Astrocyte (in vitro differentiated cells and primary cell): ENCODE data around the gene SLC25A41. TPM values are rescaled to one million over a fixed set of nuclear protein-coding genes. Genes with fewer than 3 reads are reported as not detected.

Experiments used
- DNase-seq: peaks from one replicate; pipeline ENCODE4 v3.0.0-alpha.2; 2010; ENCODE audit warnings: low read depth
- FAIRE-seq: peaks from 2 replicates; lab custom pipeline; 2011; peaks lifted over from hg19 to GRCh38; lab: Jason Lieb, UNC
- H2AFZ ChIP-seq: 2 replicates; pipeline ENCODE4 v1.6.0; 2012; ENCODE audit warnings: low read depth, low read length, inconsistent platforms
- H3K27ac ChIP-seq: 2 replicates; pipeline ENCODE4 v1.5.1; 2011; ENCODE audit warnings: low read depth, low read length, inconsistent platforms
- H3K27me3 ChIP-seq: 2 replicates; pipeline ENCODE4 v1.6.0; 2011; ENCODE audit warnings: low read length, inconsistent platforms; ENCODE audit not compliant: insufficient read depth
- H3K36me3 ChIP-seq: 2 replicates; pipeline ENCODE4 v1.5.1; 2011; ENCODE audit warnings: low read length, inconsistent platforms; ENCODE audit not compliant: insufficient read depth
- H3K4me1 ChIP-seq: 2 replicates; pipeline ENCODE4 v1.5.1; 2011; ENCODE audit warnings: low read length, inconsistent platforms; ENCODE audit not compliant: insufficient read depth
- H3K4me2 ChIP-seq: 2 replicates; pipeline ENCODE4 v1.6.0; 2012; ENCODE audit warnings: low read length, inconsistent platforms
- H3K4me3 ChIP-seq: 2 replicates; pipeline ENCODE4 v1.5.1; 2011; ENCODE audit warnings: low read depth, mild to moderate bottlenecking, low read length, inconsistent platforms; ENCODE audit not compliant: insufficient read depth
- H3K79me2 ChIP-seq: 2 replicates; pipeline ENCODE4 v1.6.0; 2012; ENCODE audit warnings: mild to moderate bottlenecking, low read length, inconsistent platforms; ENCODE audit not compliant: insufficient read depth
- H3K9ac ChIP-seq: 2 replicates; pipeline ENCODE4 v1.6.0; 2012; ENCODE audit warnings: mild to moderate bottlenecking, low read length, inconsistent platforms
- H3K9me3 ChIP-seq: 2 replicates; pipeline ENCODE4 v1.5.1; 2012; ENCODE audit warnings: low read depth, mild to moderate bottlenecking, low read length, inconsistent platforms; ENCODE audit not compliant: insufficient read depth
- H4K20me1 ChIP-seq: 2 replicates; pipeline ENCODE4 v1.6.0; 2012; ENCODE audit warnings: low read length, inconsistent platforms; ENCODE audit not compliant: insufficient read depth
- H3K27ac Mint-ChIP-seq: one replicate; pipeline ENCODE4 v1.8.0; 2021; ENCODE audit warnings: mild to moderate bottlenecking, mixed read lengths; ENCODE audit not compliant: unreplicated experiment
- H3K27me3 Mint-ChIP-seq: one replicate; pipeline ENCODE4 v1.8.0; 2021; ENCODE audit warnings: low read depth, mixed read lengths; ENCODE audit not compliant: unreplicated experiment
- H3K36me3 Mint-ChIP-seq: one replicate; pipeline ENCODE4 v1.8.0; 2021; ENCODE audit warnings: low read depth, mixed read lengths; ENCODE audit not compliant: unreplicated experiment
- H3K4me1 Mint-ChIP-seq: one replicate; pipeline ENCODE4 v1.8.0; 2021; ENCODE audit warnings: low read depth, mixed read lengths; ENCODE audit not compliant: unreplicated experiment
- H3K4me3 Mint-ChIP-seq: one replicate; pipeline ENCODE4 v1.8.0; 2021; ENCODE audit warnings: mild to moderate bottlenecking, moderate library complexity, mixed read lengths; ENCODE audit not compliant: unreplicated experiment
- H3K9me3 Mint-ChIP-seq: one replicate; pipeline ENCODE4 v1.8.0; 2021; ENCODE audit warnings: mild to moderate bottlenecking, mixed read lengths; ENCODE audit not compliant: unreplicated experiment
- CTCF ChIP-seq: IDR thresholded peaks from 2 replicates; pipeline ENCODE4 v1.5.1; 2011; ENCODE audit warnings: low read depth, mild to moderate bottlenecking, inconsistent platforms, low read length, moderate library complexity; ENCODE audit not compliant: insufficient read depth
- EZH2 ChIP-seq: IDR thresholded peaks from 2 replicates; pipeline ENCODE4 v1.6.1; 2012; ENCODE audit warnings: mild to moderate bottlenecking, low read length, inconsistent platforms; ENCODE audit not compliant: insufficient read depth
- total RNA-seq: library from RNA; stranded (reverse); gene quantifications from 2 replicates; pipeline ENCODE4 v1.2.1, GENCODE V29; 2021

SLC25A41 gene
- total RNA-seq, 1 donor from 2014 or later = 0.75 TPM

GRCh38 chr19:6473647-6474046 lies 40.1 kb upstream of the SLC25A41 start:
- Histone ChIP-seq H4K20me1 (no peaks in the 10 kb centered on the region), H2AFZ (no peak overlapping the region), H3K4me3 (no peak overlapping the region), H3K79me2 (no peaks in the 10 kb centered on the region), H3K9ac (no peak overlapping the region), H3K27ac (no peak overlapping the region), H3K36me3 (no peaks in the 10 kb centered on the region), H3K4me2 (no peak overlapping the region), H3K4me1 (no peaks in the 10 kb centered on the region), H3K9me3 (no peaks in the 10 kb centered on the region), H3K27me3 (peaks cover 11% of the 10 kb centered on the region)
- DNase-seq (no peak), FAIRE-seq (no peak)
- Mint-ChIP-seq H3K4me1 (no peaks in the 10 kb centered on the region), H3K9me3 (no peaks in the 10 kb centered on the region), H3K27me3 (peaks cover 12% of the 10 kb centered on the region), H3K36me3 (no peaks in the 10 kb centered on the region), H3K4me3 (no peak overlapping the region), H3K27ac (no peak overlapping the region)
- TF ChIP-seq CTCF = no peak
- TF ChIP-seq EZH2 = no peak

DNA sequence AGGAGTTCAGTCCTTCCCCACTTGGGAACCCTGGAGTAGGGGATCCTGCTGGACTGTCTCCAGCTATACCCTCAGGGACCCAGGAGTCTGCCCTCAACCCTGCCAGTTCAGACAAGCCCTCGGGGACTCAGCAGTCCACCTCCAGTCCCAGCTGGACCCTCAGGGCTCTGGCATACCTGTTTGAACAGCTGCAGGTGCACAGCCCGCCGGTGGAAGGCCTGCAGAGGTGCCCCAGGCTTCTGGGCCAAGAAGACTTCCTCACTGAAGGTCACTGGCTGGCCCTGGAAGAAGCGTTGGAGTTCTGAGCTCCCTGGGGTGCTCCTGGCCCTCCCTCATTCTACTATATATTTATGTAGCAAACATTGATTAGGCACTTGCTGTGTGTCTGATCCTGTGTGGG lies 39.1 kb upstream of the SLC25A41 start:
- H3K36me3 ChIP-seq = no peaks in the 10 kb centered on the region
- TF ChIP-seq CTCF = no peak
- no peak for TF ChIP-seq EZH2
- no peak for DNase-seq

GRCh38 chr19:6471076-6471475 lies 37.5 kb upstream of the SLC25A41 start:
- TF ChIP-seq EZH2 (no peak), CTCF (no peak)
- Mint-ChIP-seq H3K4me1 (no peaks in the 10 kb centered on the region), H3K36me3 (no peaks in the 10 kb centered on the region), H3K27me3 (peaks cover 20% of the 10 kb centered on the region), H3K4me3 (no peak overlapping the region), H3K27ac (no peak overlapping the region), H3K9me3 (no peaks in the 10 kb centered on the region)
- no peak overlapping the region for H3K4me2 ChIP-seq
- H4K20me1 ChIP-seq = no peaks in the 10 kb centered on the region
- no peak overlapping the region for H3K9ac ChIP-seq
- H3K9me3 ChIP-seq = no peaks in the 10 kb centered on the region
- H3K27me3 ChIP-seq = peaks cover 16% of the 10 kb centered on the region
- H2AFZ ChIP-seq = no peak overlapping the region
- FAIRE-seq (no peak), DNase-seq (no peak)
- no peak overlapping the region for H3K27ac ChIP-seq
- no peaks in the 10 kb centered on the region for H3K4me1 ChIP-seq
- H3K79me2 ChIP-seq = no peaks in the 10 kb centered on the region
- H3K36me3 ChIP-seq = no peaks in the 10 kb centered on the region
- no peak overlapping the region for H3K4me3 ChIP-seq

More for the DNA sequence above, 39.1 kb upstream of the SLC25A41 start:
- H3K4me1 Mint-ChIP-seq = no peaks in the 10 kb centered on the region
- H3K4me3 Mint-ChIP-seq = no peak overlapping the region
- Histone ChIP-seq H3K27ac (no peak overlapping the region), H3K9ac (no peak overlapping the region), H3K9me3 (no peaks in the 10 kb centered on the region), H3K4me3 (no peak overlapping the region), H3K79me2 (no peaks in the 10 kb centered on the region), H3K4me2 (no peak overlapping the region), H2AFZ (no peak overlapping the region), H4K20me1 (no peaks in the 10 kb centered on the region), H3K27me3 (peaks cover 13% of the 10 kb centered on the region), H3K4me1 (no peaks in the 10 kb centered on the region)
- H3K27ac Mint-ChIP-seq = no peak overlapping the region
- H3K27me3 Mint-ChIP-seq = peaks cover 16% of the 10 kb centered on the region
- H3K36me3 Mint-ChIP-seq = no peaks in the 10 kb centered on the region
- no peaks in the 10 kb centered on the region for H3K9me3 Mint-ChIP-seq
- no peak for FAIRE-seq
